Lung microvascular endothelial cell (primary cell): ENCODE measurements around the gene STXBP5. TPM values are rescaled to one million over a fixed set of nuclear protein-coding genes. Genes with fewer than 3 reads are reported as not detected.
A peak's percentile ranks its signal among the peaks of the same experiment; 100 is the strongest.
"Not testable (repeated sequence)": the region's sequence is repeated elsewhere in the genome, so short reads cannot be mapped to it uniquely, and the experiment has no call there.

Experiments
- DNase-seq, 2 donors: peaks; one replicate each; pipeline versions ENCODE4 v3.0.0 to v3.0.0-alpha.2; 2010; ENCODE audit warnings: low read depth in 2 of 2
- total RNA-seq: library from RNA; depleted of rRNA; stranded (reverse); fragments of >200 nt; gene quantifications from 2 replicates; pipeline ENCODE4 v1.2.1, GENCODE V29; 2014

STXBP5 gene
- total RNA-seq, 1 donor from 2014 or later: 14.1 TPM

DNA sequence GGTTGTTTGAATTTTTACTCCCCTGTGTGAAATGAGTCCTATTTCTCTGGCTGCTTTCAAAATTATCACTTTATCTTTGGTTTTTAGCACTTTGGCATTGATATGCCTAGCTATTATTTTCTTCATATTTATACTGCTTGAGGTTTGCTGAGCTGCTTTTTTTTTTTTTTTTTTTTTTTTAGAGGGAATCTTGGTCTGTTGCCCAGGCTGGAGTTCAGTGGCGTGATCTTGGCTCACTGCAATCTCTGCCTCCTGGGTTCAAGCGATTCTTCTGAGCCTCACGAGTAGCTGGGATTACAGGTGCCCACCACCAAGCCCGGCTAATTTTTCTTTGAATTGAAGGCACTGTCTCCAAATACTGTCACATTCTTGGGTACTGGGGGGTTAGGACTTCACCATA lies 40.6 kb downstream of the STXBP5 start:
- no peak for DNase-seq

DNA sequence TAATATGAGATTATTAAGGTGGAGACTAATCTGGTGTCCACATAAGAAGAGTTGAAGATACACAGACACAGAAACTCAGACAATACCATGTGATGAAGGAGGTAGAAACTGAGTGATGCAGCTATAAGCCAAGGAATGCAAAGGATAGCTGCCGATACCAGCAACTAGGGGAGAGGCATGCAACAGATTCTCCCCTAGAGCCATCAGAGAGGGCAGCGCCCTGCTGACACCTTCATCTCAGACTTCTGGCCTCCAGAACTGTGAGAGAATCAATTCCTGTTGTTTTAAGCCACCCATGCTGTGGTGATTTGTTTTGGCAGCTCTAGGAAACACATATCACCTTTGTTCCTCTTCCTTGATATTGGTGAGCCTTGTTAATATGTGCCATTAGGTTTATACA lies 41.5 kb downstream of the STXBP5 start:
- no peak for DNase-seq

DNA sequence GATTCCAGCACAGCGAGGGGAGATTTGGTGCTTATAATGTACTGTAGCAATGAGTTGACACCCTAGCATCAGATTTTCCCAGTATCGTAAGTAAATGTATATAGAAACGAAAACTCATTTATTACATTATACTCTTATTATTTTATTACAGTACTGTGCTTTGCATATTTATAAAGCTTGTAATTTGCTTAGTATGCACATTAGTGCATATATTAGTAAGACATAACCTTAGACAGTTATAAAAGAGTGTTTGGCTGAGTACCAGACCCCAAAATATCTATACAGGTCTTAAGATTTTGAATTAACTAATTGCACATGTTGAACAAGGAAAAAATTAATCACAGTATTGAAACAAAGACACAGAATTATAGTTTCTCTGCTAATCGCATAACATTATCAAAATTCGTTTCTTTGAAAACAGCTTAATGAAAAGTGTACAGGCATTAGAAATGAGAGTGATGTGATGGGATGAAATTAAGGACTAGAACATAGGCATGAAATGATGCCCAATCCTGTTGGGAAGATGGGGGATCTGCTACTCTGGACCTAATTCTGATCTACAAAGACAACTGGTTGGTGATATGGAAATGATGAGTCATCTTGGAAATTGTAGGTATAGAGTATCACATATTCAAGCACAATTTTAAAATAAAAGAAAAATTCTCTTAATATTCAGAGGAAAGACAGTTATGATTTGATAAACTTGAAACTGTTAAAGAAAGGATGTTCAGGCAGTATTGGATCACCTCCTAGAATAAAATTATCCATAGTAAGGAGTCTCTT lies 42.8 kb downstream of the STXBP5 start:
- peak in 1 of 2 donors; percentile 27 for DNase-seq

DNA sequence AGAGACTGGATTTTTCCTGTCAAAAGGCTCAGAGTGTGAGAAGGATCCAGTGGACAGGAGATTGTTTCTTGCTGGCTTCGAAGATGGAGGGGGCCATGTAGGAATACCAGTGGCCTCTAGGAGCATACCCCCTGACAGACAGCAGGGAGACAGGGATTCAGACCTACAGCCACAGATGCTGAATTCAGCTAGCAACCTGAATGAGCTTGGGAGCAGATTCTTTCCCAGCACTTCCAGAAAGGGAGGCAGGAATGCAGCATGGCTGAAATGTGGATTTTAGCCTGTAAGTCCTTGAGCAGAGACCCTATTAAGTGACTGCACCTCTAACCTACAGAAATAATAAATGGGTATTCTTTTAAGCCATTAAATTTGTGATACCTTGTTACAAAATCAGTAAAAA lies 44.6 kb downstream of the STXBP5 start:
- no peak for DNase-seq

DNA sequence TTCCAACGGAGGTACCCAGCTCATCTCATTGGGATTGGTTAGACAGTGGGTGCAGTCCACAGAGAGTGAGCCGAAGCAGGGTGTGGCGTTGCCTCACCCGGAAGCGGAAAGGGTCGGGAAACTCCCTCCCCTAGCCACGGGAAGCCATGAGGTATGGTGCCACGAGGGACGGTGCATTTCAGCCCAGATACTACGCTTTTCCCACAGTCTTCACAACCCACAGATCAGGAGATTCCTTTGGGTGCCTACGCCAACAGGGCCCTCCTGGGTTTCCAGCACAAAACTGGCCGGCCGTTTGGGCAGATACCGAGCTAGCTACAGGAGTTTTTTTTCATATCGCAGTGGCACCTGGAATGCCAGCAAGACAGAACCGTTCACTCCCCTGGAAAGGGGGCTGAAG lies 46.9 kb downstream of the STXBP5 start:
- no peak for DNase-seq

DNA sequence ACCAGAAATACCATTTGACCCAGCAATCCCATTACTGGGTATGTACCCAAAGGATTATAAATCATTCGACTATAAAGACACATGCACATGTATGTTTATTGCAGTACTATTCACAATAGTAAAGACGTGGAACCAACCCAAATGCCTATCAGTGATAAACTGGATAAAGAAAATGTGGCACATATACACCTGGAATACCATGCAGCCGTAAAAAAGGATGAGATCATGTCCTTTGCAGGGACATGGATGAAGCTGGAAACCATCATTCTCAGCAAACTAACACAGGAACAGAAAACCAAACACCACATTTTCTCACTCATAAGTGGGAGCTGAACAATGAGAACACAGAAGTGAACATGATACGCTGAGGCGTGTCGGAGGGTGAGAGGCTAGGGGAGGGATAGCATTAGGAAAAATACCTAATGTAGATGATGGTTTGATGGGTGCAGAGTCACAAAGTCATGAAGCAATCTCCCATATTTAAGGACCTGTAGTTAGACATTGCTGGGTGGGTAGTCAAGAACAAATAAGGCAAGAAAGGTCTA lies 50.8 kb downstream of the STXBP5 start:
- not testable (repeated sequence) for DNase-seq

DNA sequence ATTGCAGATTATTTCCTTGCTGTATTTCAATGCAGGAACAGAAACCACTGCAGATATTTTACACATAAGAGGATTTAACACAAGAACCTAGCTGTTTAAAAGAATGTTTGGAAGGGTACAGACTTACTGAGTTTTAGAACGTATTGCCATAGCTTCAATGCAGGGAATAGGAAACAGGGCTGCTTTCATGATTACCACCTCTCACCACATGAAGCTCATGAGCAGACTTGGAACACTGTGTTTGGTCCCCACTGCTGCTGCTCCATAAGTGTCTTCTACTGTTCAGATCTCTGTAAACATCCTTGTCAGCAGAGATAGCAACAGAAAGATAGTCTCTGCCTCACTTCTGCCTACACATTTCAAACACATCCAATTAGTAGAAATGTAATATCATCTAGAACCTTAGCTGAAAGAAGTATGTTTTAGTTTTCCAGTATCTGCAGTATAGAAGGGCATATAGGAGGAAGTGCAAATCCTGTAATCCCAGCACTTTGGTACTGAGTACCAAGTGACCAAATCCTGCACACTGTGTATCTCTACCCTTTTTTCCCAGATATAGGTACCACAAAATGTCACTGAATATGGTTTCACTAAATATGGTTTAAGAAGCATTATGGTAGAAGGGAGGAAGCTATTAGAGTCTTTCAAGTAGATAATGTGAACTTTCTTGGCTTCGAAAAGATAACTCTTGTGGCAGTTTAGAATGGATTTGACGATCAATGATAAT lies 51.9 kb downstream of the STXBP5 start:
- no peak for DNase-seq

DNA sequence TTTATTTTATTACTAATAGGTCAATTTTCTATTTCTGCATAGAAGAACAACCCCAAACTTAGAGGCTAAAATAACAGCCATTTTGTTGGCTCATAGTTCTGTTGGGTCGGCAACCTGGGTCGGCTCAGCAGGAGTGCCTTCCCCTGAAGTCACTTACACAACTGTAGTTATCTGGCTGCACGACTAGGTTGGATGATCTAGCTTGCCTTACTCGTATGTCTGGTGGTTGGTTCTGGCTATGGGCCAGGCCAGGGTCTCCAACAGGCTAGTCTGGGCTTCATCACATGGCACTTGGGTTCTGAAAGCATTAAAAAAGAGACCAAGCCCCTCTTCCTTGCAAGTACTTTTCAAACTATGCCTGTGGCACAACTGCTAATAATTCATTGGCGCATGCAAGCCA lies 53.5 kb downstream of the STXBP5 start:
- DNase-seq: no peak

DNA sequence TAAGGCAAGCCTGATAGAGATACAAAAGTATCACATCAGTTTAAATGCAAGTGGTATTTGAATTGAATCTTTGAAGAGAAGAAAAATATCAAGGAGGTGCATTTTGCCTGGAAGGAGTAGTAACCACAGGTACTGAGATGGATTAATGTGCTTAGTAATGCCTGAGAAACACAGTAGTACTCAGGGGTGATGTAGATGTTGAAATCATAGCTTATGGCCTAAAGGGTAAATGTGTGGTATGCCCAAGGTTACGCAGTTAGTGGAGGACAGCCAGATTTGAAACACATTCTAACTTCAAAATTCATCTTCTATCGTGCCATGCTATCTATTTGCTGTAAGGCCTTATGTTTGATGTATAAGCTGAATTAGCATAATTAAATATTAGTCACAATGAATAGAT lies 55.9 kb downstream of the STXBP5 start:
- no peak for DNase-seq

DNA sequence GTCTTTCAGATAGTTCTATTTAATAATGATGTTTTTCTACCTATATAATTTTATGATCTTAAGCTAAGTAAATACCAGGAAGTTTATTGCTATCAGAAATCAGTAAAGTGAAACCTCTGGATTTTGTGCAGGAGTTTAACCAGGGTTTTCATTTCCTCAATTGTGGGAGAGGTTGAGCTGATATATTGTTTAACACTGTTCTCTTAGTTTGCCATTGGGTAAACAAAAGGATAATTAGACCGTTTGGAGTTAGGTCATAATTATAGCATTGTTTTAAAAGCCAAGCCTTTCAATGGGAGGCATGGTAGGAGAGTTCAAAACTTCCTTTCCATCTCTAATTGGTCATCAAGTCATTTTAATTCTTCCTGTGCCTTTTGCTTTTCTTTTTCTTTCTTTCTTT lies 58.7 kb downstream of the STXBP5 start:
- DNase-seq: peak in 1 of 2 donors; percentile 1

DNA sequence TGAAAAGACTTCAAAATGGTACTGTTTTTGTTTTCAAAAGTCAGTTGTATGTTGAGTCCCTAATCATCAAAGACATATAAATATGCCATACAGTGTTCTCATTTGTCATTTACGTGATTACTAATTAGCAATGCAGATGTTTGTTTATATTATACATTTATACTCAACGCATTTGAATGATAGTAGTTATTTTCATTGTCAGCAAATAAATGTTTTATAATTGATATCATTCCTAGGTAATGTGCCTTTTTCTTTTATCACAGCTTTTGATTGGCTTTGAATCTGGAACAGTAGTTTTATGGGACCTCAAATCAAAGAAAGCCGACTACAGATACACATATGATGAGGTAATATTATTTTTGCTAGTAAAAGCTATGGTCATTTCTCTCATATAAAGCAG lies 62.6 kb downstream of the STXBP5 start:
- DNase-seq: no peak

DNA sequence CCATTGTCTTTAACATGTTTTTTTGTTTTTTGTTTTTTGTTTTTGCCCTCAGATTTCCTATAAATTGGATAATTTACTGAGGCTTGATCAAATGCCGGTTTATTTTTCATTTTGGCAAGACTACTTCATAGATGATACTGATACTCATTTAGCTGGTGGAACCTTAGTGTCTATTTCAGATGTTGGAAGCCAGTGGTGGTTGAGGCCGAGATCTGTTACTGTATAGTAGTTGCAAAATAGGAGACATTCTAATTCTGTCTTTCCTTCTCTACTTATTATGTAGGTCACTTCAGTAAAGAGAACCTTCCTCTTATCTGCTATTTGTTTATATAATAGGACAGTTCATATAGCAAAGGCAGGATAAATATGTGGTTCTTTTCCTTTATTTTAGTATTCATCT lies 63.4 kb downstream of the STXBP5 start:
- DNase-seq: no peak

DNA sequence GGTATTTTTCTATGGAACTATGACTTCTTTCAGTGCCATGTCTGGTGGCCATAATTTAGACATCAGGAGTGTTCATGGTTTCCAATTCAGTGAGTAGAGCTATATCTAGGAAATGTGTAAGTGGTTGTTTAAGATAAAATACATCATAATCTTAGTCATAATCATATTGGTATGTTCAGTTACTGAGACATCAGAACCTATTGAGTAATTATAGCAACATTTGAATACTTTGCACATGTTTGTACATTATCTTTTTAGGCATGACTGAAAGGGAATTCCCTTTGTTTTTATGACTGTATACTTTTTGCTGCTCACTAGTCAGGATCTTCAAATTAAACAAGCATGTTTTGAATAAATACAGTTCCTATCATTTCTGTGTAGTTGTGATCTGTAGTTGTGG lies 64.0 kb downstream of the STXBP5 start:
- no peak for DNase-seq

DNA sequence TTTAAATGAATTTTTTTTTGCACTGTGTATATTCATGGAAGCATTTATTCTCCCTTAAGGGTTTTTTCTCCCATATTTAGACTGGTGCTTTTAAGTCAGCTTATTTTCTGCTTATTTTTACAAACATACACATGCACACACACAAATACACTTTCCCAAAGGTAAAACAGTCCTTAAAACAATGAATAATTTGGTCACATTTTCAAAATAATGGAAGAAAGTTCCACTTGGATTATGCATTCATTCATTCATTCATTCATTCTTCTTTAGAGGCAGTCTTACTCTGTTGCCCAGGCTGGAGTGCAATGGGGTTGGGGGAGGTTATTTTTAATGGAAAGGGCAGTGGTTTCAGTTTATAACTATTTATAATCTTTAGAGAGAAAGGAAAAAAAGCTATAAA lies 69.8 kb downstream of the STXBP5 start:
- DNase-seq: no peak

DNA sequence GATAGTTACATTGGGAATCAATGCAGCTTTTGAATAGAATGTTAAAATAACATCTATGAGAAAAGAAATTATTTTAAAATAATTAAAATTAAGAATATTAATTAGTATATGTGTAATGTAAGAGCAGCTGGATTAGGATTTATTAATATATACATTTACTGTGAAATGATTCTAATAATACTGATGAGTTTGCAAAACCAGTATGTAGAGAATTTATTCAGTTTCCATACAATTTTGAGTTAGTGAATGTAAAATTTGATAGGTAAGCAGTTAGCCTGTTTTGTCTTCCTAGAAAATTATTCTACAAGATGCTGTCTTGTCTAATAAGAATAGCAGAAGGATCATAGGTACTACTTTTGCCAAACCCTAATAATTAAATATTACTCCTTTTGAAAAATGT lies 70.6 kb downstream of the STXBP5 start:
- DNase-seq: no peak

DNA sequence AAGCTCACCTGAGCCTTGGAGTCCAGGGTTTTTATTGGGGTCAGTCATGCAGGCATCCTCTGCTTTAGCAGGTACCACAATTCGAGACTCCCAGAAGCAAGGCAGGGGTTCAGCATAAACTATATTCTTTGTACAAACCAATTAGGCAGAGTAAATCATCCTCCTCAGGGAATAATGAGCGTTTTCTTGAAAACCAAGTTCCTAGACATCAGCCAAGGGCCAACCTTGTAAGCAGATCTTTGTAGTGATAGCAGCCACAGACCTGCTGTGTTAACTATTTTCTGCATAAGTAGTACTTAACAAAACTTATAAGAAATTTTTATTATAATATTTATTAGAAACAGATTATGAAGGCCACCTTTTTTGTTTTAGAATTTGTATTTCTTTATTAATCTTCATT lies 74.7 kb downstream of the STXBP5 start:
- no peak for DNase-seq

DNA sequence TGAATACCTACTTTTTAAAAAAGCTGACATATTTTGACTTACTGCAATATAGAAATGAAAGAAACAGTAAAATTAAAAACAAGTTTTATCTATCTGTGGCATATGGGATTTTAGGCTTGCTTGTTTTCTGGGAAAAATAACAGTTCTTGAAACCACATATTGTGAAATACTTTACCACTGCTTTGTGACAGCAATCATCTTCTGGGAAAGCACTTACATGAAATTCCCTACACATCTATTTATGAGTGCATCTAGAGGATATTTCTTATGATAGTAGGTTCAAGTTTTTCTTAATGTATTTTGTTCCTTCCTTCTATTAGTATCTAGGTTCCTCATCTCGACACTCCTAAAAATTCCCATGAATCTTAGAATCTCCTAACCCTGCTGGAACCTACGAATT lies 75.2 kb downstream of the STXBP5 start:
- DNase-seq: no peak

DNA sequence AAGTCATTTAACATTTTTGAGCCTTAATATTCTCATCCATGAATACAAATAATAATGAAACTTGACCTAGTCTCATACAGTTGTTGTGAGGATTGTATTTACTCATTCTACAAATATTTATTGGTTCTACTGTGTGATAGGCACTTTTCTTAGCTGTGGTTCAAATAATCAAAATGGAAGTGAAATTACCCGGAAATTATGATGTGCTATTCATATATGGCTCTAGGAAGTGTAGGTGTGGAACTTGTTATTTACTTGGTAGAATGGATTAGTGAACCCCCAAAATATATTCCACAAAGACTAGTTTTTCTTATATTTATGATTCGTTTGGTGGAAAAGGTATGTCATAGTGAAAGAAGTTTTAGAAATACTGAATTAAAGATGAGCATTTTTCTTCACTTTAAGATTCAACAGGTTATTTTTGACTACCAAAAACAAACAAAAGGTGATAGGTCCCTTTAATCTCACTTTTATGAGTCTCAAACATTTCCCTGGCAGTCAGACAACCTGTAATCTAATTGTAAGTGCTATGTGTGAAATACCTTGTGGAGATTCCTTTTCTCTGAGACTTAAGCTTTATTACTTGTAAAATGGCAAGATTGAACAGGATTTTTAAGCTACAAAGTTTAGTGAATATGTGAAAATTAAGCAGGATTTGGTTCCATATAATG lies 77.8 kb downstream of the STXBP5 start:
- no peak for DNase-seq

DNA sequence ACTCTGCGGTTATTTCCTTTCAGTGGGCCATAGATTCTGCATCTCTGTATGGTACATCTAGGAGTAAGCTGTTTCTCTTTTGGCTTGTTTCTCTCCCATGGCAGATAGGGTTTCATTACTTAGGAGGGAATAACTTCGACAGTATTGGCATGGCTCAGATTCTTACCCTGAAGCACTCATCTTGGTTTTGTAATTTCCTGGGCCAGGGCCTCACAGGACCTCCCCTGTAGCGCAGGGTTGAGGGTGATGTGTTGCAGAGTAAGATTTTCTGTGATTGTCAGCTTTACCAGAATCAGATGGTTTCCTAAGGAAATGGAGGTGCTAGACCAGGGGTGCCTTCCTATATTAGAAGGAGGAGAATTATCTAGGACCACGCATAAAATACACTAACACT lies 78.3 kb downstream of the STXBP5 start:
- no peak for DNase-seq

DNA sequence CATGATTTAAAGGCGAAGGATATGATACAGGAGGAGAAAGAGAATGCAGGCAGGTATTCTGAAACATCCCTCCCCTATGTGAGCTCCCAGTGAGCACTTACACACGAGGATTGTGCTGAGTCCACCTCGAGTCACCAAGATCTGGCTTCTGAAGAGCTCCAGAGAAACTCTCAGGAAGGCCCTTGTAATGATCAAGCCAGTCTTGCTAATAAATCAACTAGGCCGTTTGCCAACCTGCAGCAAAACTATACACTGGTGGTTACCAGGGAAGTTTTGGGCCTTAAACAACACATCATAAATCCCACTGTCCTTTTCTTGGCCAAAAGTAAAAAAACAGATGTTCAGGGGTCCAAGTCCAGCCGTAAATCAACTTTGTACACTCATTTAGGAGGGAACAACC lies 79.2 kb downstream of the STXBP5 start:
- DNase-seq: peak in 1 of 2 donors; percentile 14

DNA sequence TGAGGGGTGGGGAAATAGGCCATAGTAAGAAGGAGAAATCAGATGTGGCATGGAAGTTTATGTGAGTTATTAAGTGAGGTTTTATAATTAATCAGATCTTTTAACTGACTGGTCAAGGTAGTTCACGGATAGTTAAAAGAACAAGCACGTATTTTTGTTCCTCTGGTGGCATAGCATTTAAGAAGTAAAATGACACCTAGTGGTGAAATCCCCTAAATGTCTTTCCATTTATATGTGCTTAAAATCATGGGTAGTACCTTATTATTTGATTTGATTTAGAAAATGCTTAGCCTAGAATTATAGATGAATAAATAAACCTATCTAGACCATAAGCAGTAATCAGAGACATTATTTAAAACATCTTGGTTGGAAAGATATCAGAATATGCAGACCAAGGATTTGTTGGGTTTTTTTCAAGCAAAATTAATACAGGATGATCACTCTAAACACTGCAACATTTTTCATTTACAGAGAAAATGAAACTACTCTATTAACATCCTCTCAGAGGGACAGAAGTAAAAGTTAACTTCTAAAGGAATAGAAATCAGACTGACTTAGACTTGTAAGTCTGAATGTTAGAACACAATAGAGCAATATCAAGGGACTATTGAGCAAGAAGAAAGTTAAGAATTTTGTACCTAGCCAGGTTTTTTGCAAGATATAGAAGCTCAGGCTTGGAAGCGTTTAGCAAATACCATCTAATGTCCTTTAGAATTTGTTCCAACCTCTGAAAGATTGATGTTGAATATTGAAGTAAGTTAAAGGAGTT lies 81.1 kb downstream of the STXBP5 start:
- DNase-seq: peak; percentile 67 to 69

DNA sequence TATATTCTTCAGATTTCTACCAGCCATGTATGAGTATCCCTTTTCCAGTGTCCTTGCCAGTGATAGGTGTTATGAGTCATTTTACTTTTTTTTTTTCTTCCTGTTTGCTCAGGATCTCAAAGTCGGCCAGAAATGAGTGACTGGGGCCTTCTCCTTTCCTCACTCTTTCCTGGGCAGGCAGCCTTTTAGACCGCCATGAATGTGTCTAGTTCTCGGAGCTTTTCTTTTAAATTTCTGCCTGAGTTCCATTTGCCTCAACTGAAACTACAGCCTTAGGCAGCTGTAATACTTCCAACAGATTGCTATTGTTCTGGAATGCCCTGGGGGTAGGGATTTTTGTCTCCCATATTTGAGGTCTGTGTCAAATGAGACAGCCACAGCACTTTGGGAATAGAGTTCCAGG lies 83.7 kb downstream of the STXBP5 start:
- peak; percentile 66 to 86 for DNase-seq
